Measurements from ENCODE around the gene RNF167.

RNF167 gene

DNA sequence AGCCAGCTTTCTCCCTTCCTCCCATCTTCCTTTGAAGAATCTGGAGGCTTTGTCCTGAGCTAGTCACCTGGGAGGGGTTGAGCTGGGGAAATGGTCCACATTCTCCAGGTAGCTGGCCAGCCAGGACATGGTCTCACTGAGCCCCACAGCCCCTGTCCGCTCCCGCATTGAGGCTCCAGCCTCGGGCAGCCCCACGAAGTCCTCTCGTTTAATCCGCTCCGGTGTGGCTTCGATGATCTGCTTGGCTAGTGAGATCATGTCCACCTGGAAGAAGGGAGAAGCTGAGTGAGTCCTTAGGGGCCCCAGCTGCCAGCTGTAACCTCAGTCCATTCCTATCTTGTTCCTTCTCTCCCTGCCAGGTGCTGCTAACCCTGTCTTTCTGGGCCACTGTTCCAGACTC is 30.2 kb downstream of the RNF167 start:
- TF ChIP-seq EZH2 (optimal IDR thresholded peaks at IDR 0.05; ENCODE audit: low read depth, low read length): no peak
- TF ChIP-seq, protein P1, sequence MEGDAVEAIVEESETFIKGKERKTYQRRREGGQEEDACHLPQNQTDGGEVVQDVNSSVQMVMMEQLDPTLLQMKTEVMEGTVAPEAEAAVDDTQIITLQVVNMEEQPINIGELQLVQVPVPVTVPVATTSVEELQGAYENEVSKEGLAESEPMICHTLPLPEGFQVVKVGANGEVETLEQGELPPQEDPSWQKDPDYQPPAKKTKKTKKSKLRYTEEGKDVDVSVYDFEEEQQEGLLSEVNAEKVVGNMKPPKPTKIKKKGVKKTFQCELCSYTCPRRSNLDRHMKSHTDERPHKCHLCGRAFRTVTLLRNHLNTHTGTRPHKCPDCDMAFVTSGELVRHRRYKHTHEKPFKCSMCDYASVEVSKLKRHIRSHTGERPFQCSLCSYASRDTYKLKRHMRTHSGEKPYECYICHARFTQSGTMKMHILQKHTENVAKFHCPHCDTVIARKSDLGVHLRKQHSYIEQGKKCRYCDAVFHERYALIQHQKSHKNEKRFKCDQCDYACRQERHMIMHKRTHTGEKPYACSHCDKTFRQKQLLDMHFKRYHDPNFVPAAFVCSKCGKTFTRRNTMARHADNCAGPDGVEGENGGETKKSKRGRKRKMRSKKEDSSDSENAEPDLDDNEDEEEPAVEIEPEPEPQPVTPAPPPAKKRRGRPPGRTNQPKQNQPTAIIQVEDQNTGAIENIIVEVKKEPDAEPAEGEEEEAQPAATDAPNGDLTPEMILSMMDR (IDR thresholded peaks at IDR 0.05; ENCODE audit: low read length): no peak
- TF ChIP-seq EZH2phosphoT487 (IDR thresholded peaks at IDR 0.05; ENCODE audit: low read length): no peak
- H3K79me2 ChIP-seq (ENCODE audit: low read length): peaks cover 23% of the 10 kb centered on the region
- H3K4me2 ChIP-seq (ENCODE audit: low read depth, low read length): no peak overlapping the region
- H3K9me3 ChIP-seq (replicated peaks; ENCODE audit: insufficient read depth, low read length): no peaks in the 10 kb centered on the region
- no peak overlapping the region for H3K9ac ChIP-seq (ENCODE audit: low read length)
- no peak overlapping the region for H2AFZ ChIP-seq (ENCODE audit: low read length)
- no peak overlapping the region for H3K4me3 ChIP-seq (ENCODE audit: low read length)
- no peaks in the 10 kb centered on the region for H4K20me1 ChIP-seq (ENCODE audit: insufficient read depth, low read length)
- DNase-seq: no peak
- H3K9me2 ChIP-seq (replicated peaks; ENCODE audit: insufficient read depth, low read length): no peaks in the 10 kb centered on the region
- H3K27me3 ChIP-seq (replicated peaks; ENCODE audit: insufficient read depth, low read length): no peaks in the 10 kb centered on the region
- H3K27ac ChIP-seq (ENCODE audit: low read length): no peak overlapping the region
- H3F3A ChIP-seq (ENCODE audit: insufficient read depth, low read length): peaks cover 12% of the 10 kb centered on the region; the same call in 1 of the 2 replicates
- H3K36me3 ChIP-seq (replicated peaks; ENCODE audit: insufficient read depth, low read length): no peaks in the 10 kb centered on the region
- H3K4me1 ChIP-seq (ENCODE audit: low read length): peaks cover 12% of the 10 kb centered on the region; the same call in 1 of the 2 replicates

DNA sequence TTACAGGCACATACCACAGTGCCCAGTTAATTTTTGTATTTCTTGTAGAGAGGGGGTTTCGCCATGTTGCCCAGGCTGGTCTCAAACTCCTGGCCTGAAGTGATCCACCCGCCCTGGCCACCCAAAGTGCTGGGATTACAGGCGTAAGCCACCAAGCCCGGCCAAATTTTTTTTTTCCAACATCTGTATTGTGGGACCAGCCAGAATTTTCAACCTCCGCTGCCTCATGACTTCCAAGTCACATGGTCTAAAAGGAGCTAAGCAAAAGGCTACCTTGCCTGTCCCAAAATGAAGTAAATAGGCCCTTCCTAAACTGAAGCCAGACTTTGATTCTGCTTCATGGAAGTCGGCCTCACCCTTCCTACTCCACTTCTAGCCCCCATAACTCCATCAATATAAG is 31.8 kb downstream of the RNF167 start:
- no peaks in the 10 kb centered on the region for H3K9me3 ChIP-seq (replicated peaks; ENCODE audit: insufficient read depth, low read length)
- no peaks in the 10 kb centered on the region for H3K9me2 ChIP-seq (replicated peaks; ENCODE audit: insufficient read depth, low read length)
- H3F3A ChIP-seq (ENCODE audit: insufficient read depth, low read length): peaks cover 7% of the 10 kb centered on the region; the same call in 1 of the 2 replicates
- no peak overlapping the region for H3K9ac ChIP-seq (ENCODE audit: low read length)
- H2AFZ ChIP-seq (ENCODE audit: low read length): no peak overlapping the region
- peaks cover 6% of the 10 kb centered on the region; the same call in 1 of the 2 replicates for H3K4me1 ChIP-seq (ENCODE audit: low read length)
- no peaks in the 10 kb centered on the region for H3K36me3 ChIP-seq (replicated peaks; ENCODE audit: insufficient read depth, low read length)
- H3K27ac ChIP-seq (ENCODE audit: low read length): no peak overlapping the region
- DNase-seq: no peak
- no peak overlapping the region for H3K4me3 ChIP-seq (ENCODE audit: low read length)
- no peaks in the 10 kb centered on the region for H3K27me3 ChIP-seq (replicated peaks; ENCODE audit: insufficient read depth, low read length)
- H4K20me1 ChIP-seq (ENCODE audit: insufficient read depth, low read length): no peaks in the 10 kb centered on the region
- TF ChIP-seq EZH2 (optimal IDR thresholded peaks at IDR 0.05; ENCODE audit: low read depth, low read length) (no peak), EZH2phosphoT487 (IDR thresholded peaks at IDR 0.05; ENCODE audit: low read length) (no peak)
- TF ChIP-seq, protein P1 (IDR thresholded peaks at IDR 0.05; ENCODE audit: low read length): no peak
- peaks cover 11% of the 10 kb centered on the region for H3K79me2 ChIP-seq (ENCODE audit: low read length)
- no peak overlapping the region for H3K4me2 ChIP-seq (ENCODE audit: low read depth, low read length)

DNA sequence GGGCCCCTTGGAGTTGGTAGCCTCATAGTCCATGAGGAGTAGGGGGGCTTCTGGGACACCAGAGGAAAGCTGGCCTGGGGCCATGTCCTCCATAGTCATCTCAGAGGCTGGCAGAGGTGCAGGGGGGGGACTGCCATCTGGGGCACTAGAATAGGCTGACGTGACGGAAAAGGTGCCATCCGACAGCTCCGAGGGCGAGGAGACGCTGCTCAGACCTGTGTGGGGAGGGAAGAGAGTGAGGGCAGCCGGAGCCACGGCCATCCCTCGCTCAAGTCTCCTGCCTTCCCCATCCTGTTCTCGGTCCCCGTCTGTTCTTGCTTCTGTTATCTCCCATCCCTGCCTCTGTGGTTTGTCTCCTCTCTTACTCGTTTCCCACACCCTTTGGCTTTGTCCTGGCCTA is 32.3 kb downstream of the RNF167 start:
- Histone ChIP-seq H3K36me3 (replicated peaks; ENCODE audit: insufficient read depth, low read length) (no peaks in the 10 kb centered on the region), H3K4me2 (ENCODE audit: low read depth, low read length) (no peak overlapping the region), H3K9me3 (replicated peaks; ENCODE audit: insufficient read depth, low read length) (no peaks in the 10 kb centered on the region), H3K79me2 (ENCODE audit: low read length) (peaks cover 11% of the 10 kb centered on the region), H3F3A (ENCODE audit: insufficient read depth, low read length) (peaks cover 7% of the 10 kb centered on the region; the same call in 1 of the 2 replicates), H3K4me3 (ENCODE audit: low read length) (no peak overlapping the region), H3K27me3 (replicated peaks; ENCODE audit: insufficient read depth, low read length) (no peaks in the 10 kb centered on the region), H4K20me1 (ENCODE audit: insufficient read depth, low read length) (no peaks in the 10 kb centered on the region), H3K9me2 (replicated peaks; ENCODE audit: insufficient read depth, low read length) (no peaks in the 10 kb centered on the region), H3K9ac (ENCODE audit: low read length) (no peak overlapping the region), H2AFZ (ENCODE audit: low read length) (no peak overlapping the region), H3K4me1 (ENCODE audit: low read length) (peaks cover 6% of the 10 kb centered on the region; the same call in 1 of the 2 replicates), H3K27ac (ENCODE audit: low read length) (no peak overlapping the region)
- no peak for DNase-seq
- TF ChIP-seq, protein P1 (IDR thresholded peaks at IDR 0.05; ENCODE audit: low read length): no peak
- TF ChIP-seq EZH2phosphoT487 (IDR thresholded peaks at IDR 0.05; ENCODE audit: low read length) (no peak), EZH2 (optimal IDR thresholded peaks at IDR 0.05; ENCODE audit: low read depth, low read length) (no peak)

Data from MM.1S (cell line).